ENCODE data around the gene SLC22A2. TPM values are rescaled to one million over a fixed set of nuclear protein-coding genes. Genes with fewer than 3 reads are reported as not detected.

SLC22A2 gene
- polyA plus RNA-seq, 1 donor (not counting 4 experiments of a cell fraction or from before 2014, with no cell fraction given), result not detected

DNA sequence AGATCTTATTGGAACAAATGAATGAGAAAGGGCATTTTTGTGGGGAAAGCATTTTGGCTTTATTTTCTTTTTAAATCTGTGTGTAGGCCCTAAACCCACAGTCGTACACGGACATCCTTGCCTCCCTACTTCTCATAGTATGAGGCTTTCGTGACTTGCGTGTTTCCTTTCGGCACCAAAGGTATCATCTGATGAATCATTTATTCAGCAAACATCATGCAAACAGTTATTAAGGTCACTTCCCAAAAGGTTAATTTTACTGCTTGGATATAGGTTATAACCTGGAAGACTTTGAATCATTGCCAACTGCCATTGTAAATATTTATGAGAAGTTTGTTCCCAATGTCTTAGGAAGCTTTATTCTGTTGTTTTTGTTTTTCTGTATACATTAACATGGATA is 15.1 kb upstream of the SLC22A2 start:
- H3K27me3 ChIP-seq (ENCODE audit: control insufficient read depth, extremely low read depth, insufficient read depth, low read length), result no peaks in the 10 kb centered on the region
- TF ChIP-seq EZH2 (IDR thresholded peaks at IDR 0.05; ENCODE audit: low read length), result no peak
- TF ChIP-seq, protein P1, sequence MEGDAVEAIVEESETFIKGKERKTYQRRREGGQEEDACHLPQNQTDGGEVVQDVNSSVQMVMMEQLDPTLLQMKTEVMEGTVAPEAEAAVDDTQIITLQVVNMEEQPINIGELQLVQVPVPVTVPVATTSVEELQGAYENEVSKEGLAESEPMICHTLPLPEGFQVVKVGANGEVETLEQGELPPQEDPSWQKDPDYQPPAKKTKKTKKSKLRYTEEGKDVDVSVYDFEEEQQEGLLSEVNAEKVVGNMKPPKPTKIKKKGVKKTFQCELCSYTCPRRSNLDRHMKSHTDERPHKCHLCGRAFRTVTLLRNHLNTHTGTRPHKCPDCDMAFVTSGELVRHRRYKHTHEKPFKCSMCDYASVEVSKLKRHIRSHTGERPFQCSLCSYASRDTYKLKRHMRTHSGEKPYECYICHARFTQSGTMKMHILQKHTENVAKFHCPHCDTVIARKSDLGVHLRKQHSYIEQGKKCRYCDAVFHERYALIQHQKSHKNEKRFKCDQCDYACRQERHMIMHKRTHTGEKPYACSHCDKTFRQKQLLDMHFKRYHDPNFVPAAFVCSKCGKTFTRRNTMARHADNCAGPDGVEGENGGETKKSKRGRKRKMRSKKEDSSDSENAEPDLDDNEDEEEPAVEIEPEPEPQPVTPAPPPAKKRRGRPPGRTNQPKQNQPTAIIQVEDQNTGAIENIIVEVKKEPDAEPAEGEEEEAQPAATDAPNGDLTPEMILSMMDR (optimal IDR thresholded peaks at IDR 0.05 in 1 of 3, IDR thresholded peaks at IDR 0.05 in 1 of 3, conservative IDR thresholded peaks at IDR 0.05 in 1 of 3; ENCODE audit: extremely low read depth in 1 of 3, insufficient read depth in 2 of 3, low read length in 3 of 3), result no peak
- H3K79me2 ChIP-seq (ENCODE audit: control insufficient read depth, insufficient read depth, low read length), result no peaks in the 10 kb centered on the region
- H3K9me1 ChIP-seq (ENCODE audit: control insufficient read depth, extremely low read depth, insufficient read depth, low read length), result no peaks in the 10 kb centered on the region
- FAIRE-seq (no peak), DNase-seq (ENCODE audit: low read depth, low spot score) (no peak)
- no peak overlapping the region for H3K4me2 ChIP-seq (ENCODE audit: control insufficient read depth, extremely low read depth, insufficient read depth, low read depth, low read length)
- no peaks in the 10 kb centered on the region for H3K9me3 ChIP-seq (ENCODE audit: control insufficient read depth, low read depth, low read length)
- H4K20me1 ChIP-seq (ENCODE audit: control insufficient read depth, extremely low read depth, insufficient read depth, low read length), result no peaks in the 10 kb centered on the region
- dilution Hi-C loops (cut with MboI; ENCODE audit: extremely low pct_ligation_motif_present, low sequenced_read_pairs), result no loop called here
- peaks cover 3% of the 10 kb centered on the region for H3K4me1 ChIP-seq (ENCODE audit: control insufficient read depth, extremely low read depth, insufficient read depth, low read length)
- no peak overlapping the region for H3K27ac ChIP-seq (ENCODE audit: control insufficient read depth, insufficient read depth, low read length)
- H3K36me3 ChIP-seq (ENCODE audit: control insufficient read depth in 2 of 2, extremely low read depth in 1 of 2, insufficient read depth in 2 of 2, low read length in 2 of 2), result no peaks in the 10 kb centered on the region
- H3K4me3 ChIP-seq (ENCODE audit: control insufficient read depth in 2 of 3, extremely low read depth in 1 of 3, insufficient read depth in 2 of 3, low read depth in 1 of 3, low read length in 3 of 3), result no peak overlapping the region
- H3K9ac ChIP-seq (ENCODE audit: control insufficient read depth, extremely low read depth, insufficient read depth, low read length), result no peak overlapping the region
- no peak overlapping the region for H2AFZ ChIP-seq (ENCODE audit: control insufficient read depth, low read length)

GRCh38 chr6:160273196-160273595 is 14.6 kb upstream of the SLC22A2 start:
- Histone ChIP-seq H3K9ac (ENCODE audit: control insufficient read depth, extremely low read depth, insufficient read depth, low read length) (no peak overlapping the region), H3K27ac (ENCODE audit: control insufficient read depth, insufficient read depth, low read length) (no peak overlapping the region), H3K36me3 (ENCODE audit: control insufficient read depth in 2 of 2, extremely low read depth in 1 of 2, insufficient read depth in 2 of 2, low read length in 2 of 2) (no peaks in the 10 kb centered on the region), H3K4me3 (ENCODE audit: control insufficient read depth in 2 of 3, extremely low read depth in 1 of 3, insufficient read depth in 2 of 3, low read depth in 1 of 3, low read length in 3 of 3) (no peak overlapping the region), H3K9me3 (ENCODE audit: control insufficient read depth, low read depth, low read length) (no peaks in the 10 kb centered on the region), H4K20me1 (ENCODE audit: control insufficient read depth, extremely low read depth, insufficient read depth, low read length) (no peaks in the 10 kb centered on the region), H3K4me2 (ENCODE audit: control insufficient read depth, extremely low read depth, insufficient read depth, low read depth, low read length) (no peak overlapping the region), H3K4me1 (ENCODE audit: control insufficient read depth, extremely low read depth, insufficient read depth, low read length) (no peaks in the 10 kb centered on the region), H3K27me3 (ENCODE audit: control insufficient read depth, extremely low read depth, insufficient read depth, low read length) (no peaks in the 10 kb centered on the region), H3K9me1 (ENCODE audit: control insufficient read depth, extremely low read depth, insufficient read depth, low read length) (no peaks in the 10 kb centered on the region), H2AFZ (ENCODE audit: control insufficient read depth, low read length) (no peak overlapping the region), H3K79me2 (ENCODE audit: control insufficient read depth, insufficient read depth, low read length) (no peaks in the 10 kb centered on the region)
- TF ChIP-seq EZH2 (IDR thresholded peaks at IDR 0.05; ENCODE audit: low read length), result no peak
- TF ChIP-seq, protein P1 (optimal IDR thresholded peaks at IDR 0.05 in 1 of 3, IDR thresholded peaks at IDR 0.05 in 1 of 3, conservative IDR thresholded peaks at IDR 0.05 in 1 of 3; ENCODE audit: extremely low read depth in 1 of 3, insufficient read depth in 2 of 3, low read length in 3 of 3), result no peak
- dilution Hi-C loops (cut with MboI; ENCODE audit: extremely low pct_ligation_motif_present, low sequenced_read_pairs), result no loop called here
- DNase-seq (ENCODE audit: low read depth, low spot score) (no peak), FAIRE-seq (no peak)

Data from keratinocyte (primary cell).